A549 treated with Mapracorat at 1 μM for 4 hours (cell line): ENCODE measurements around the gene KCNJ13. TPM values are rescaled to one million over a fixed set of nuclear protein-coding genes. Genes with fewer than 3 reads are reported as not detected.

Experiments
- total RNA-seq: library from RNA; stranded (reverse); fragments of 200-300 nt; extraction: Qiagen RNA extraction; gene quantifications from 5 replicates; pipeline ENCODE4 v1.2.3, GENCODE V29; 2022

KCNJ13 gene
- not detected in 5 replicates for total RNA-seq

GRCh38 chr2:232776435-232776834, at the start of gene KCNJ13:
TSS of gene KCNJ13 (minus strand) at chr2:232776565. CDS start at chr2:232771362, 5,203 bp downstream.

Other genes with a start within 250 kb of the KCNJ13 start
- gene CHRNG, start 236.9 kb downstream of the KCNJ13 start, total RNA-seq = not detected in 5 replicates
- 4.3 to 5.6 TPM (median 4.9 TPM) in 5 replicates for gene TIGD1, start 226.0 kb downstream of the KCNJ13 start, total RNA-seq
- gene EIF4E2, start 225.9 kb downstream of the KCNJ13 start, total RNA-seq = 83.5 to 170 TPM (median 87.0 TPM) in 5 replicates
- gene EFHD1, start 143.0 kb downstream of the KCNJ13 start, total RNA-seq = 4.0 to 5.0 TPM (median 4.2 TPM) in 5 replicates
- gene GIGYF2, start 79.2 kb downstream of the KCNJ13 start, total RNA-seq = 23.7 to 31.0 TPM (median 26.7 TPM) in 5 replicates
- gene SNORC, start 93.7 kb upstream of the KCNJ13 start, total RNA-seq = 4.7 to 14.3 TPM (median 11.0 TPM) in 5 replicates
- gene NGEF, start 236.7 kb upstream of the KCNJ13 start, total RNA-seq = 14.7 to 20.3 TPM (median 16.9 TPM) in 5 replicates